D721Med (cell line): ENCODE results near the gene INTS13.
"Not testable (repeated sequence)": the region's sequence is repeated elsewhere in the genome, so short reads cannot be mapped to it uniquely, and the experiment has no call there.

Source experiments
- DNase-seq: peaks from one replicate; pipeline ENCODE4 v3.0.0; 2011; ENCODE audit warnings: low spot score; ENCODE audit not compliant: insufficient read length
- FAIRE-seq: peaks from 2 replicates; lab custom pipeline; 2011; peaks lifted over from hg19 to GRCh38; lab: Jason Lieb, UNC
- CTCF ChIP-seq: IDR thresholded peaks from 2 replicates; pipeline ENCODE4 v1.5.1; 2012; ENCODE audit warnings: mild to moderate bottlenecking, control low read depth; ENCODE audit not compliant: insufficient read depth; ENCODE audit errors: missing control alignments

INTS13 gene

GRCh38 chr12:26906704-26907103, 31.1 kb downstream of the INTS13 start:
- FAIRE-seq (no peak), DNase-seq (no peak)
- TF ChIP-seq CTCF, result no peak

- no peak for DNase-seq
- no peak for FAIRE-seq
- no peak for TF ChIP-seq CTCF
Observed at GRCh38 chr12:26906024-26906423, 31.8 kb downstream of the INTS13 start.

- not testable (repeated sequence) for DNase-seq, FAIRE-seq
Observed at GRCh38 chr12:26903396-26903795, 34.4 kb downstream of the INTS13 start.

- no peak for DNase-seq
- no peak for FAIRE-seq
Observed at GRCh38 chr12:26896913-26897312, 40.9 kb downstream of the INTS13 start.

GRCh38 chr12:26895672-26896071, 42.1 kb downstream of the INTS13 start:
- no peak for TF ChIP-seq CTCF
- DNase-seq (no peak), FAIRE-seq (no peak)

More at GRCh38 chr12:26896913-26897312, 40.9 kb downstream of the INTS13 start:
- no peak for TF ChIP-seq CTCF

- FAIRE-seq (no peak), DNase-seq (no peak)
- TF ChIP-seq CTCF, result no peak
Observed at GRCh38 chr12:26891704-26892103, 46.1 kb downstream of the INTS13 start.

- no peak for DNase-seq
- no peak for FAIRE-seq
- TF ChIP-seq CTCF, result no peak
Observed at GRCh38 chr12:26890784-26891183, 47.0 kb downstream of the INTS13 start.

GRCh38 chr12:26884765-26885576, 52.8 kb downstream of the INTS13 start:
- DNase-seq, result peak; percentile 66
- no peak for FAIRE-seq
- peak; percentile 93 for TF ChIP-seq CTCF
